DOHH2 (cell line): Measurements from ENCODE around the gene CTPS1.

Experiments used
- EZH2phosphoT487 ChIP-seq: fragments of 200-600 bp; sonication (generic); IDR thresholded peaks from 2 replicates; pipeline ENCODE4 v1.6.1; 2017; ENCODE audit warnings: borderline replicate concordance, mild to moderate bottlenecking, antibody characterized with exemption, low read length, moderate library complexity, mixed read lengths
- TF ChIP-seq, protein P1 (sequence below): fragments of 200-600 bp; sonication (generic); IDR thresholded peaks from one replicate; pipeline ENCODE4 v1.5.1; 2014; ENCODE audit warnings: antibody characterized with exemption, mild to moderate bottlenecking, low read depth, low read length; ENCODE audit not compliant: poor library complexity, severe bottlenecking

DNA sequence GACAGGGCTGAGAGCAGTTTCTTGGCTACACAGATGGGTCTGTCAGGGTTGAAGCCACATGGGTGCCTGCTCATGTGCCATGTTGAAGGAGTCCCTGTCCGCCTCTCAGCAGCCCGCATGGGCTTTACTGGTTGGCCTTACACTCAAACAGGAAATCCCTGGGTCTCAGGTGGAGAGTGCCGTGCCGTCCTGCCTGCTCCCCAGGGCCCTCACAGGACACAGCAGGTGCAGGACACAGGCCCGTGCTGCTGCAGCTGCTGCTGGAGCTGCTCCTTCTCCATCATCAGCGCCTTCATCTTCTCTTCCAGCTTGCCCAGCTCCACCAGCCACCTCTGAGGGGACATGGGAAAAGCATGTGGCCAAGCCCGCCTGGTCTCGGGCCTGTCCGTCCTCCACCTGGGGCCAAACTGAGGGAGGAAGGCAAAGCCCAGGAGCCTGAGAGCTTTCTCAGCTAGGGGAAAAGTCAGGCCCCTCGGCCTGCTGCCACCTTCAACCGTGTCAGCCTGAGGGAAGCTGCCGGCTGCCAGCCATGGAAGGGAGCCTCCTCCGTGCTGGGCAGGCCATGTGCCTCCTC is 36.5 kb downstream of the CTPS1 start:
- TF ChIP-seq, protein P1, sequence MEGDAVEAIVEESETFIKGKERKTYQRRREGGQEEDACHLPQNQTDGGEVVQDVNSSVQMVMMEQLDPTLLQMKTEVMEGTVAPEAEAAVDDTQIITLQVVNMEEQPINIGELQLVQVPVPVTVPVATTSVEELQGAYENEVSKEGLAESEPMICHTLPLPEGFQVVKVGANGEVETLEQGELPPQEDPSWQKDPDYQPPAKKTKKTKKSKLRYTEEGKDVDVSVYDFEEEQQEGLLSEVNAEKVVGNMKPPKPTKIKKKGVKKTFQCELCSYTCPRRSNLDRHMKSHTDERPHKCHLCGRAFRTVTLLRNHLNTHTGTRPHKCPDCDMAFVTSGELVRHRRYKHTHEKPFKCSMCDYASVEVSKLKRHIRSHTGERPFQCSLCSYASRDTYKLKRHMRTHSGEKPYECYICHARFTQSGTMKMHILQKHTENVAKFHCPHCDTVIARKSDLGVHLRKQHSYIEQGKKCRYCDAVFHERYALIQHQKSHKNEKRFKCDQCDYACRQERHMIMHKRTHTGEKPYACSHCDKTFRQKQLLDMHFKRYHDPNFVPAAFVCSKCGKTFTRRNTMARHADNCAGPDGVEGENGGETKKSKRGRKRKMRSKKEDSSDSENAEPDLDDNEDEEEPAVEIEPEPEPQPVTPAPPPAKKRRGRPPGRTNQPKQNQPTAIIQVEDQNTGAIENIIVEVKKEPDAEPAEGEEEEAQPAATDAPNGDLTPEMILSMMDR: no peak
- TF ChIP-seq EZH2phosphoT487: no peak
